AG08396 (cell line): Measurements from ENCODE around the gene CADM4.
"Not testable (repeated sequence)": the region's sequence is repeated elsewhere in the genome, so short reads cannot be mapped to it uniquely, and the experiment has no call there.

ENCODE experiments used
- DNase-seq: peaks from one replicate; pipeline ENCODE4 v3.0.0; 2012; ENCODE audit warnings: low spot score, mixed read lengths

Gene CADM4

DNA sequence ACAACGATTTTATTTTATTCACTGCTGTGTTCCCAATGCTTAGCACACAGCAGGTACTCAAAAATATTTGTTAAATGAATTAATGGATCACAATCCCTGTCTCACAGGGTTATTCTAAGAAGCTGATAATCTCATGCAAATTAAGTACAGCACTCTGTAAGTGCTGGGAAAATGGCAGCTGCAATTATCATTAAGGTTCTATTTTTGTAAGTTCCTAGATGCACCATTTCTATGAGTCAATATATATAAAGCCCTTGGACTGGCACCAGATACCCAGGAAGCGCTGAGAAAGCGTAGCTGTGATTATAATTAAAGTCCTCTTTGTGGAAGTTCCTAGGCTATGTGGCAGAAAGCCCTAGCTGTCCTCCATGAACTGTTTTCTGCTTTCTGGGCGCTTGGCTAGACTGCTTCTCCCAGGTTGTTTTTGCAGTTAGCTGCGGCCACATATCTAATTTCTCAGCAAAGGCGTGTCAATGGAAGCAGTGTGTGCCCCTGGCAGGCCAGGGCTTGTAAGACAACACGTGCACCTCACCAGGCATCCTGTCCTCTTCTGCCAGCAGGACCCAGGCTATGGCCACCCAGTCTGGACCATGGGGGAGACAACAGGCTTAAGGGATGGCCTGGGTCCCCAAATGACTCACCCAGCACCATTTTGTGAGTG is 33.0 kb downstream of the CADM4 start:
- no peak for DNase-seq

DNA sequence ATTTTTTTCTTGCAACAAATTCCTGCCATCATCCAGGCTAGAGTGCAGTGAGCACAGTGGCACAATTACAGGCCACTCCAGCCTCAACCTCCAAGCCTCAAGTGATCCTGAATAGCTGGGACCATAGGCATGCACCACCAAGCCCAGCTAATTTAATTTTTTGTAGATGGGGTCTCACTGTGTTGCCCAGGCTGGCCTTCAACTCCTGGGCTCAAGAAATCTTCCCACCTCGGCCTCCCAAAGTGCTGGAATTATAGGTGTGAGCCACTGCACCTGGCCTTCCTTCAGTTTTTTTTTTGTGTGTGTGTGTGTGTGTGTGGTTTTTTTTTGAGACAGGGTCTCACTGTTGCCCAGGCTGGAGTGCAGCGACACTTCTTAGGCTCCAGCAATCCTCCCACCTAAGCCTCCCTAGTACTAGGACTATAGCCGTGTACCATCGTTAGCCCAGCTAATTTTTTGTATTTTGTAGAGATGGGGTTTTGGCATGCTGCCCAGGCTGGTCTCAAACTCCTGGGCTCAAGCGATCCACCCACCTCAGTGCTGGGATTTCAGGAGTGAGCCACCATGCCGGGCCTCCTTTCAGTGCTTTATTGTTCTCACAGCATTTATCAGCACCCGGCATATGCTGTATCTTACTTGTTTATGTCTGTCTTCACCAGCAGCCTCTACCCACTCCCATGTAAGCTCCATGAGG is 33.6 kb downstream of the CADM4 start:
- no peak for DNase-seq

DNA sequence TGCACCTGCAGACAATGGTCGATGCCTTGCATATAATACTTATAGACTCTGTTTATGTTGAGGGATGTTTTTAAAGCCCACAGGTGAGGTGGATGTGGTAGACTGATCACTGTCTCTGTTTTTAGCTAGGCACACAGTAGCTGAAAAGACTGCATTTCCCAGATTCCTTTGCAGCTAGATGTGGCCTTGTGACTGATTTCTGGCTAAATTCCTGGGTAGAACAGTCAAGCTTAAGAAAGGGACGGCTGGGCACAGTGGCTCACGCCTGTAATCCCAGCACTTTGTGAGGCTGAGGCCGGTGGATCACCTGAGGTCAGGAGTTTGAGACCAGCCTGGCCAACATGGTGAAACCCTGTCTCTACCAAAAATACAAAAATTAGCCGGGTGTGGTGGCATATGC is 39.3 kb downstream of the CADM4 start:
- not testable (repeated sequence) for DNase-seq

DNA sequence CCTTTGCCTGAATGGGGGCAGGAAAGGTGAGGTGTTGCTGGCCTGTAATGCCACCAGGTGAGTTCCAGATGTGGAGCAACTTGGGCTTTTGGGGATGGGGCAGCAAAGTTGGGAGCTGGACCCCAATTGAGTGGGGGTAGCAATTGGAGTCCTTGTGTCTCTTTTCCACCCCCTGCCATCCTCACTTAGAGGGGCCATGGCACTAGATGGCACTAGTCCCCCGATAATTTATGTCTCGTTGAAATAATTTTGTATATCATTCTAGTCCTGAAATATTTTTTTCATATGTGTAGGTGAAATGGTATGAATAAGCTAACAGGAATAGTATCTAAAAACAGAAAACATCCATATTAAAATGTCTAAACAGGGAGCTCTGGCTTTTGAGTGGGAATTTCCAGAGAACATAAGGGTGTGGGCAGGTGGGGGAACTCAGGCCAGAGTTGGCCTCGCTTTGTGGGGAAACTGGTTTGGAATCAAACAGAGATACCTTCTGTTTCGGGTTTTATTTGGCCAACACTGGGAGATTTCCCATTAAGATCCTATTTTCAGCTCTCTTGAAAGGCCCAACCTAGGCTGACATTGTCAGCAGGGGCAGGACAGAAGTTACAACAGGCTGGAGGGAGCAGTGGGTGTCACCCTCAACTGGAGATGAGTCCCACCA is 39.9 kb downstream of the CADM4 start:
- no peak for DNase-seq

DNA sequence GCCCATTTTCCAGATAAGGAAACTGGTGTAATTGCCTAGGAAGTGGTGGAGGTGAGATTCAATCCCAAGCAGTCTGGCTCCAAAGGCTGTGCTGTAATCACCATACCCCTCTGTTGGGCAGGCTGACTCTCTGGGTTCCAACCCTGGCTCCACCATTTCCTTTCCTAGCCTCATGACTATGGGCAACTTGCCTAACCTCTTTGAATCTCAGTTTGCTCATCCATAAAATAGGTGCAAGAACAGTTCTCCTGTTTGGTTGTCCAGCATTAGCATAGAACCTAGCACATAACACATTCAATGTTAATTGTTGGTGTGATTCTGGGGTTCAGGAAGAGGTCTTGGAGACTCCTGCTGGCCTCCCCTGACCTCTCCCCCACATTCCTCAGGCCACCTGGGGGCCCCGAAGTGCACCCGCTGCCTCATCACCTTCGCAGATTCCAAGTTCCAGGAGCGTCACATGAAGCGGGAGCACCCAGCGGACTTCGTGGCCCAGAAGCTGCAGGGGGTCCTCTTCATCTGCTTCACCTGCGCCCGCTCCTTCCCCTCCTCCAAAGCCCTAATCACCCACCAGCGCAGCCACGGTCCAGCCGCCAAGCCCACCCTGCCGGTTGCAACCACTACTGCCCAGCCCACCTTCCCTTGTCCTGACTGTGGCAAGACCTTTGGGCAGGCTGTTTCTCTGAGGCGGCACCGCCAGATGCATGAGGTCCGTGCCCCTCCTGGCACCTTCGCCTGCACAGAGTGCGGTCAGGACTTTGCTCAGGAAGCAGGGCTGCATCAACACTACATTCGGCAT is 41.0 kb downstream of the CADM4 start:
- no peak for DNase-seq

DNA sequence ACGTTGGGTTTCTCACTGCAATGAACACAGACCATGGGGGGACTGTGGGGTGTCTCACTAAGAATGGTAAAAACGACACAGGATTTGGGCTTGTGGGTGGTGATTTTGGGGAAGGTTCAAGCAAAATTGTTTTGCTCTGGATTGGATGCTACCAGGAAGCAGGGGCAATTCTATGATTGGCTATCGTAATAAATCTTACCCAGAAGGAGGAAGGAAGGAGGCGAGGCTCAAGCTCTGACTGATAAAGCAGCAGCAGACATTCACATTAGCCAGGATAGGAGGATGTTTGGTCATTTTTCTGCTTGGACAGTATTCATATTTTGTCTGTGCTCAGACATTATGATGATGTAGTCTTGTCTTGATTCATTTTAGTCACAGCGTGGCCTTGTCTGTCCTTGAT is 41.8 kb downstream of the CADM4 start:
- DNase-seq: no peak

DNA sequence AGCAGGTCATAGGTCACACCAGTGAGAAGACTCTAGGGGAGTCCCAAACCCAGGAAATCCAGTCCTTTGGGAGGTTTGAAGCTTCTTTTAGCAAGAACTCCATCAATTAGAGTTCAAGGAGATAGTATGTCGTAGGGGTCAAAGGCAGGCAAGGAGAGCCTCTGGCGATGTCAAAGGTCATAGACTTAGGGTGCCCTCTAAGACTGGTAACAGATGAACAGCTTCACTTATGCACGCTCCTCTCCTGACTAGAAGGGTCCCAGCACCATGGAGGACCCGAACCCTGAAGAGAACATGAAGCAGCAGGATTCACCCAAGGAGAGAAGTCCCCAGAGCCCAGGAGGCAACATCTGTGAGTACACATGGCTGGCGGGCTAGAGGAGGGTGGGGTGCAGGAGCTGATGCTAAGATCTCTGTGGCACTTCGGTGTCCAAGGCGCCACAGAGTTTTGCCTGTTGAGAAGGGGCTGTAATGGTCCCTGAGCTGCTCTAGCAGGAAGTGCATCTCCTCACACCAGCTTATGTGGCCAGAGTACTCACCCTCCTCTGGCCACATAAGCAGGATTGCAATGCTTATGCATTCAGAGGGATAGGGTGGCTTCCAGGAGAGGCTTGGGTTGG is 42.7 kb downstream of the CADM4 start:
- DNase-seq: no peak

DNA sequence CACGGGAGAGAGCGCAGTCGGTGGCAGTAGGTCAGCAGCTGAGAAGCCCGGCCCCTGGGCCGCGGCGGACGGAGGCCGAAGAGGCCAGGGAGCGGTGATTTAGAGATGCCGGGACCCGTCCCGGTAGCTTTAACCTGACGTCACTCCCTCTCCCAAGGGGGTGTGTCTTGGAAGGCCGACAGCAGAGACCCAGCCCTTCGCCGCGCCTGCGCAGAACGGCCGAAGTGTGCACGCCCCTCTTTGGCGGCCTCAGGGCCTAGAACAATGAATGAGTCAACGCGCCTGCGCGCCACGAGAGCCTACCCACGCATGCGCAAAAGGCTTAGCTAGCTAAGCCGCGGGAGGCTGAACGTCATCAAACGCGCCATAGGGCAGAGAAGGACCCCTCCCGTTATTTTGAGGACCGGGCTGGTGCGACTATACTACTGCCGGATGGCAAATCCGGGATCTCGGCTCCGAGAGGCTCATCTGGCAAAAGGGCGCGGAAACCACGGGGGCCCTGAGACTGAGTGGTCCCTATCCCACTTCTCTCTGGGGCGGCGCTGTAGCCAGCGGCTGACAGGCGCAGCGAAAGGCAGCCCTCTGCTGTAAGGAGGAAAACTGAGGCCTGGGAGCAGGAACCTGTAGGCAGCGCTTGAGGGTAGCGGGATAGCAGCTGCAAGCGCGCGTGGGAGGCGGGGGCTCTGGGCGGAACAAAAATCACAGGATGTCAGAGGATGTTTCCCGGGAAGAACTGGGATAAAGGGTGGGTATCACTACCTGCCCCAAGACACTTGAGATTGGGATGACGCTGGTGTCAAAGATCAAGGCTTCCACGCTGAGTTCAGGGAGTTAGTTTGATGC is 43.4 kb downstream of the CADM4 start, which contains the start of the genes IRGQ and ZNF576:
TSS of gene IRGQ (minus strand) at position 136 of the 843 bp plus-strand sequence. CDS start 796 bp downstream, outside the sequence.
TSS of gene ZNF576 (plus strand) at position 597 of the 843 bp plus-strand sequence. CDS start 514 bp downstream, outside the sequence.
- peak; percentile 99 for DNase-seq

DNA sequence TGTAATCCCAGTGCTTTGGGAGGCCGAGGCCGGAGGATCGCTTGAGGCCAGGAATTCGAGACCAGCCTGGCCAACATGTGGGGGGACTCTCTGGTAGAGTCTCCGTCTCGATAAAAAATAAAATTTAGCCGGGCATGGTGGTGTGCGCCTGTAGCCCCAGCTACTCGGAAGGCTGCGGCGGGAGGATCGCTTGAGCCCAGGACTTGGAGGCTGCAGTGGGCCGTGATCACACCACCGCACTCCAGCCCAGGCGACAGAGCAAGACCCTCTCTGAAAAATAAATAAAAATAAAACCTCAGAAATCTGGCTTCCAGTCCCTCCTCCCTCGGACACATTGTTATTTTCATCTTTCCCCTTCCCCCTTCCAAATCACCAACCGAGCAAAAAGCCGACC is 44.0 kb downstream of the CADM4 start:
- DNase-seq: no peak

DNA sequence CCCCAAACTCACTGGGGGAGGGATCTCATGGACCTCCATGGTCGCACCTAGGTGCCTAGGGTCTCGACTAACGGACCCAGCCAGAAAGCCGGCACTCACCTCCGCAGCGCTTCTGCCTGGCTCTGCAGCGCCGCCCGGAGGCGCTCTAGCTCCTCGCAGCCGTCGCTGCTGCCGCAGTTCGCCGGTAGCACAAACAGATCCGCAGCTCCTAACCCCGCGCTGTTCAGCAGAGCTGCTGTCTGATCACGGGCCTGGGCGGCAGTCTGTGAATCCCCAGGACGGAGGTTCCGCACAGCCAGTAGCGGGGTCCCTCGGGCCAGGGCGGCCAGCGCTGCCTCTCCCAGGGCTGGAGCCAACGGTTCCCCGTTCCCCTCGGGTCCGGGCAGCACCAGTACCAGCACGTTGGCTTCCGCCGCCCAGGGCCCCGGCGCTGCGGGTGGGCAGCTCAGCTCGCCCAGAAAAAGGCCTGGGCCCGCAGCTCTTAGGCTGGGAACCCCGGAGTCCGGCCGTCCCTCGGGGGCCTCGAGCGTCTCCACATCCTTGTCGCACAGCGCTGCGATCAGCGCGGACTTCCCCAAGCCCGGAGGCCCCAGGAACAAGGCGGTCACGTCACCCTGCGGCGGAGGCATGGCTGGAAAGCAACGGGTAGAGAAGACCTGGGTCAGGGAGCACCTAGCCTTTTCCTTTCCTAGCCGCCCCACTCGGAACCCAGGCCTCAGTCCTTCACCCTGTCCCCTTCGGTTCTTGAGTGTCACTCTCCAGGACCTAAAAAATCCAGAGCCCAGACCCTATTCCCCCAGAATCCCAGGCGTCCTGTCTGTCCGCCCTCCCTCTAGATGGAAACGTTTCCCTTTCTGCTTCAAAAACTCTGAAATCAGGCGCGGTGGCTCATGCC is 44.7 kb downstream of the CADM4 start:
- peak; percentile 63 for DNase-seq

DNA sequence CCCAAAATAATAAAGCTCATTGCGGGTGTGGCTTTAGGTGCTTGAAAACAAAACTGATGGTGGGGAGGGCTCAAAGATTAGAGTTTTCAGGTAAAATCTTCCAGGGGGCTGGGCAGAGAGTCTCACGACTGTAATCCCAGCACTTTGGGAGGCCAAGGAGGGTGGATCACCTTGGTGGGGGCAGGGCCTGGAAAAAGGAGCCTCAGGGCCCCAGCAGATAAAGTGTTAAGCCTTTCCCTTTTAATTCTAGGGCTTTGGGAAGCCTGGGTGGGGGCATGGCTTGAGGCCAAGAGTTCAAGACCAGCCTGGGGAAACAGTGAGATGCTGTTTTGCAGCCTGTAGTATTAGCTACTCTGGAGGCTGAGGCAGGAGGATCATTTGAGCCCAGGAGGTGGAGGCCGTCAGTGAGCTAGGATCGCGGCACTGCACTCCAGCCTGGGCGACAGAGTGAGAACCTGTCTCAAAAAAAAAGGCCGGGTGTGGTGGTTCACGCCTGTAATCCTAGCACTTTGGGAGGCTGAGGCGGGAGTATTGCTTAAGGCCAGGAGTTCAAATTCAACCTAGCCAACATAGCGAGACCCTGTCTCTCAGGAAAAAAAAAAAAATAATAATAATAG is 45.5 kb downstream of the CADM4 start:
- DNase-seq: no peak

DNA sequence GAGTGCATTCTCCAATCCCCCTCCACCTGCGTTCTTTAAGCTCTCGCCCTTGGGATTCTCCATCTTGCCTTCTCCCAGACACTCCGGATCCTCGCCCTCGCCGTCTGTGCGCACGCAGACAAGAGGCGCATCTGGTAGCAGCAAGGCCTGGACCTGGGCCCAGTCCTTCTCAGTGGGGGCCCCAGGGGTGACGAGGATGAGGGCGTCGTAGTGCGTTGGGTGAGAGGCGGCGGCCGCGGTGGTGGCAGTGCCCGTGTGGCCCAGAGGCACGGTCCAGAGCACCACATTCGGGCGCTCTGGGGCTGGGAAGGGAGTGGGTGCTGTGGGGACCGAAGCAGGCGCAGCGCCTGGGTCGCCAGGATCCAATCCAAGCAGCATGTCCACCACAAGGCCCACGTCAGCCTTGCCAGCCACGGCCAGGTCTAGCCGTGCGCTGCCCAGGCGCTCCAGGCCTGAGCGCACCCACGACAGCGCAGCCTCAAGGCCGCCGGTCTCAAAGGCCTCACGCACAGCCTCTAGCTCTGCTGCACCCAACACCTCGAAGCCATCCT is 46.8 kb downstream of the CADM4 start:
- no peak for DNase-seq

DNA sequence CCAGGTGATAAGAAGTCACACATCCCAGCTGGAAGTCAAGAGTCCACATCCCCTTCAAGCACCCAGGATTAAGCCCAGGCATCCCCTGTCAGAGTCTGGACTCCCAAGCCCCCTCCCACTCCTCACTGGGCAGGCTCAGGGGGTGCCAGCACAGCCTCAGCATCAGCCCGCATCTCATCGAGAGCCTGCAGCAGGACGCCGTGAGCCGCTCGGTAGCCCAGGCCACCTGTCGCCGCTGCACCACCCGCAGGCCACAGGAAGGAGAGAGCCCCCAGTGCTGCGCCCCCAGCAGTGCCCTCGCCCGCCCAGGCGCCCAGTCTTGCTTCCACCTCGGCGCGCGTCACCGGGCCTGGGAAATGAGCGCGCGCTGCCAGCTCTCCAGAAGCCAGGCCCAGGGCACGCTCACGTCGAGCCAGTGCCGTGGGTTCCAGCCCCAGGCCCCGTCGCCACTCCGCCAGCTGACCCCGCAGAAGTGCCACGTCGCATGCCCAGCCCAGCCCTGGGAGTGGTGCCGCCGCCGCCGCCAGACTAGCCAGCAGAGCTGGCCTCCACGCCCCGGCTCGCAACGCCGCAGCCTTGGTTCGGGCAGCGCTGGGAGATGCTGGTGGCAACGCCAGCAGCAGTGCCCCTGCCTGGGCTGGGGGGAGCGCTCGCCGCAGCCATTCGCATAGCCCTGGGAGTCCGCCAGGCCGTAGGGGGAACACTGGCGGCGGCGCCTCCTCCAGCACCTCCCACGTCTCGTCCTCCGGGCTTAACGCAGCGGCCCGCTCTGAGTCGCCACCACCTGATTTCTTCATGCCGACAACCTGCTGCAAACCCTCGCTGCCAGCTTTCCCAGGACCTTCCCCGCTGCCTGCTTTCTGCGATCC is 47.5 kb downstream of the CADM4 start:
- DNase-seq: no peak

DNA sequence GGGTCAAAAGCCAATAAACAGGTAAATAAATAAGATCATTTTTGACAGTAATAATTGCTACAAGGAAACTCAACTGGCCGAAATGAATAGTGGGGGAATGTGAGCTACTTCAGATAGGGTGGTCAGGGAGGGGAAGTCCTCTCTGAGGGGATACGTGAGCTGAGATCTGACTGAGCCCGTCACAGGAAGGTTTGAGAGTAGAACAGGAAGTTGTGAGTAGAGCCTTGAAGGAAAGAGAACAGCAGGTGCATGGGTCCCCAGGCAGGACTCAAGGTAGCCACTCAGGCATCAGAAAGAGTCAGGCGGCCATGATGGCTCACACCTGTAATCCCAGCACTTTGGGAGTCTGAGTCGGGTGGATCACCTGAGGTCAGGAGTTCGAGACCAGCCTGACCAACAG is 50.0 kb downstream of the CADM4 start:
- no peak for DNase-seq

DNA sequence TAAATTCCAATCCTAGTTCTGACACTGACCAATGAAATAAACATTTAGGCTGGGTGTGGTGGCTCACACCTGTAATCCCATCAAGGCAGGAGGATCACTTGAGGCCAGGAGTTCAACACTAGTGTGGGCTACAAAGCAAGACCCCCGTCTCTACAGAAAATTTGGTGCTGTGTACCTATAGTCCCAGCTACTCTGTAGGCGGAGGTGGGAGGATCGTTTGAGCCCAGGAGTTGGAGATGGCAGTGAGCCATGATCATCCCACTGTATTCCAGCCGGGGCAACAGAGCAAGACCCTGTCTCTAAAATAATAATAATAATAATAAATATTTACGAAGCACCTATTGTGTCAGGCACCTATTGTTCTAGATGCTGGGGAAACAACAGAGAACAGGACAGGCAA is 50.4 kb downstream of the CADM4 start:
- DNase-seq: no peak

DNA sequence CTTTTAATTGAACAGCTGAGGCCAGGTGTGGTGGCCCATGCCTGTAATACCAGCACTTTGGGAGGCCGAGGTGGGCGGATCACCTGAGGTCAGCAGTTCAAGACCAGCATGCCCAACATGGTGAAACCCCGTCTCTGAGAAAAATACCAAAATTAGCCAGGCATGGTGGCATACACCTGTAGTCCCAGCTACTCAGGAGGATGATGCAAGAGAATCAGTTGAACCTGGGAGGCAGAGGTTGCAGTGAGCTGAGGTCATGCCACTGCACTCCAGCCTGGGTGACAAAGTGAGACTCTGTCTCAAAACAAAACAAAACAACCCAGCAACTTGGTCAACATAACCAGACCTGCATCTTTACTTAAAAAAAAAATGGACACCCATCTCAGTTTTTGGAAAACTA is 52.6 kb downstream of the CADM4 start:
- not testable (repeated sequence) for DNase-seq

DNA sequence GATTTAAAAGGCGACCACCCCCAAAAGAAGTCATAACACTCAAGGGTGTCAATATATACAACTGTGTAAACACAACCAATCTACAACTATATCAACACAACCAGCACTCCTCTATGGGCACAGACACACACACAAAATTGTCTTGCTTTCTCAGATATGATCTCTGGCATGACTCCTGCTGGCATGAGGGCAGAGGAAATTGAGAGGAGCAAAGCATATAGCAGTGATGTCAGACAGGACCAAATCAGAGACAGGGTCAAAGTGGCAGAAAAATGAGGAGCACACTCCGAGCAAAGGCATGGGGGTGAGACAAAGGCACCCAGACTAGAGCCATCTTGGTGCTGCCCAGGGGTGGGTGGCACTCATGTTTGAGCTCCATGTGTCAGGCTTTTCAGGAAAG is 53.3 kb downstream of the CADM4 start:
- DNase-seq: no peak

DNA sequence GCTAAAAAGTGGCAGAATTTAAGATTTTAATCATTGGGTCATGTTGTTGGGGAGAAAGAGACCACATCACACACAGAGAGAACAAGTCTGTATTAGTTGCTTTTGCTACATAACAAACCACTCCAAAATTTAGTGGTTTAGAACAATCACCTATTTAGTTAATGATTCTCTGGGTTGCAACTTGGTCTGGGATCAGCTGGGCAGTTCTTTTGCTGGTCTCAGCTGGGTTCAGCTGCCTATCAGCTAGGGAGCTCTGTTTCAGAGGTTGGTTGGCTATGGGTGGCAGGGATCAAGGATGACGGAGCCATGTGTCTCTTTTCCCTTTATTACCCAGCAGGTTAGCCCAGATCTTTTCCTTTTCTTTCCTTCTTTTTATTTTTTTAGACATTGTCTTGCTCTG is 55.2 kb downstream of the CADM4 start:
- no peak for DNase-seq
